ENCODE results near the gene GMCL2. TPM values are rescaled to one million over a fixed set of nuclear protein-coding genes. Genes with fewer than 3 reads are reported as not detected.

The GMCL2 gene
- total RNA-seq, 4 donors from 2014 or later, result not detected

DNA sequence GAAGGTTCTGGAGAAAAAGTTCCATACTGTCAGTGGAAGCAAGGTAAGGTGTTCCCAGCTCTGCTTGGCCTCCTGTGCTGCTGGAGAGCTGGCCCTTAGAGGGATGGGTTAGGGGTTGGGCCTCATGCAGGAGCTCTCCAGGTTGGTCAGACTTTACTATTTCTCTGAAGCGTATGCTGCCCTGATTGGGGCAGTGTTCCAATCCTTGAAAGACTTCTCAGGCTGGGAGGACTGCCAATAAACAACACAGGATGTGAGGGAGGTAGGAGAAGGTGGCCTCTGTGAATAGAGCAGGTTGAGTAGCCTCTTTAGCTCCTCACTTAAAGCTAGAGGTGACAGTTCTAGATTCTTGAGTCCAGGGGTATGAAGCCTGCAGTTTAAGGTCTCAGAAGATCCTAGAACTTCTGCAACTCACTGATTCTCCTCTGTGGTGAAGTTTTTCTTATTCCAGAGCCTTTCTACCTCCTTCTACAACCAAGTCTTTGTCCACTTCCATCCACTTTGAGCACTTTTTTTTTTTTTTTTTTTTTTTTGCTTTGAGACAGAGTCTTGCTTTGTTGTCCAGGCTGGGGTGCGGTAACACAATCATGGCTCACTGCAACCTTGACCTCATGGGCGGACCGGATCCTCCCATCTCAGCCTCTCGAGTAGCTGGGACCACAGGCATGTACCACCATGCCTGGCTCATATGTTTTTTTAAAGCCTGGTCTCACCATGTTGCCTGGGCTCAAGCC is 20.2 kb upstream of the GMCL2 start:
- H3K4me1 ChIP-seq, result peaks cover 0 to 41% (median 19%) of the 10 kb centered on the region in 3 donors
- TF ChIP-seq POLR2A (IDR thresholded peaks at IDR 0.05) (no peak), EP300 (IDR thresholded peaks at IDR 0.05) (no peak), POLR2AphosphoS5 (IDR thresholded peaks at IDR 0.05) (no peak)
- TF ChIP-seq, protein P1, sequence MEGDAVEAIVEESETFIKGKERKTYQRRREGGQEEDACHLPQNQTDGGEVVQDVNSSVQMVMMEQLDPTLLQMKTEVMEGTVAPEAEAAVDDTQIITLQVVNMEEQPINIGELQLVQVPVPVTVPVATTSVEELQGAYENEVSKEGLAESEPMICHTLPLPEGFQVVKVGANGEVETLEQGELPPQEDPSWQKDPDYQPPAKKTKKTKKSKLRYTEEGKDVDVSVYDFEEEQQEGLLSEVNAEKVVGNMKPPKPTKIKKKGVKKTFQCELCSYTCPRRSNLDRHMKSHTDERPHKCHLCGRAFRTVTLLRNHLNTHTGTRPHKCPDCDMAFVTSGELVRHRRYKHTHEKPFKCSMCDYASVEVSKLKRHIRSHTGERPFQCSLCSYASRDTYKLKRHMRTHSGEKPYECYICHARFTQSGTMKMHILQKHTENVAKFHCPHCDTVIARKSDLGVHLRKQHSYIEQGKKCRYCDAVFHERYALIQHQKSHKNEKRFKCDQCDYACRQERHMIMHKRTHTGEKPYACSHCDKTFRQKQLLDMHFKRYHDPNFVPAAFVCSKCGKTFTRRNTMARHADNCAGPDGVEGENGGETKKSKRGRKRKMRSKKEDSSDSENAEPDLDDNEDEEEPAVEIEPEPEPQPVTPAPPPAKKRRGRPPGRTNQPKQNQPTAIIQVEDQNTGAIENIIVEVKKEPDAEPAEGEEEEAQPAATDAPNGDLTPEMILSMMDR (IDR thresholded peaks at IDR 0.05), result no peak
- H3K36me3 ChIP-seq, result peaks cover 0 to 58% of the 10 kb centered on the region in 2 donors
- WGBS, 2 donors (ENCODE audit: low coverage in 1 of 2), result 67 to 89% methylated on average over 3 of the region's 5 CpGs
- no peak for ATAC-seq
- H3K4me3 ChIP-seq, result no peak overlapping the region
- no peaks in the 10 kb centered on the region for H3K9me3 ChIP-seq
- no peaks in the 10 kb centered on the region for H3K27me3 ChIP-seq
- peak overlapping the region in 3 of 4 donors; percentile 49 to 99 (median 96) for H3K27ac ChIP-seq

DNA sequence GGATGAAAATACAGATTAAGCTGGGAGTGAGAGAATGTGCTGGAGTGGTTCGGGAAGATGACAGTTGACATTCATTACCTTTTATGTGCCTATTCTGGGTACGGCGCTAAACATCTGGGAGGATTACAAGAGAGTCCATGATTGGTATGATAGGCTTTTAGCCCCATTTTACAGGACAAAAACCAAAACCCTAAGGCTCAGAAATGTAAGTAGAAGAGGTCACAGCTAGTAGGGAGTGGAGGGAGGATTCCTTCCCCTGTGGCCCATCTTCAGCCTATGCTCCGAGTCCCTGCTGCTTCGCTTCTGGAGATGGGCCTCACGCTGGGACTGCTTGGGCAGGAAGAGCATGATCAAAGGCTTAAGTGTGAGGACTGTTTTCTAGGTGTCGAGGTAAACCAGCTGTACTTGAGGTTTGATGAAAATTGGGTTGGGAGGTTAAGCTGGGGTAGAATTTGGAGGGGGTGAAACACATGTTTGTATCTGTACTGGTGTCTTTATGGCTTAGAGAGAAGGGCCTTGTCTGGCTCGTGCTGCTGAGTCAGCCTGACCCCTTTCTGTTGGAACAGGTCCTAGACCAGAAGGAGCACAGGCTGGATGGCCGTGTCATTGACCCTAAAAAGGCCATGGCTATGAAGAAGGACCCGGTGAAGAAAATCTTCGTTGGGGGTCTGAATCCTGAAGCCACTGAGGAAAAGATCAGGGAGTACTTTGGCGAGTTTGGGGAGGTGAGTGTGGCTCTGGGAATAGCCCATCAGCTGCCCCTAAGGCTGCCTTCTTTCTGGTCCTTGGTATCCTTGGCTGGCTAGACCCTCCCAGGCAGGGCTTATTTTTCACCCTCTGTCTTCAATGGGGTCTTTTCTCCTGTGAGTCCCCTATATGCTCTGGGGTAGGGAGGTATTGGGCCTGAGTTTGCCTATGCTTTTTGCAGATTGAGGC is 19.3 kb upstream of the GMCL2 start:
- Histone ChIP-seq H3K36me3 (peaks cover 0 to 49% of the 10 kb centered on the region in 2 donors), H3K9me3 (no peaks in the 10 kb centered on the region), H3K4me3 (peak overlapping the region in 1 of 2 donors; percentile 99), H3K27me3 (no peaks in the 10 kb centered on the region), H3K4me1 (peaks cover 0 to 41% (median 19%) of the 10 kb centered on the region in 3 donors), H3K27ac (peak overlapping the region in 3 of 4 donors; percentile 49 to 99 (median 96))
- TF ChIP-seq, protein P1 (IDR thresholded peaks at IDR 0.05), result no peak
- TF ChIP-seq POLR2A (IDR thresholded peaks at IDR 0.05) (no peak), POLR2AphosphoS5 (IDR thresholded peaks at IDR 0.05) (no peak), EP300 (IDR thresholded peaks at IDR 0.05) (no peak)
- no peak for ATAC-seq
- 36 to 51% methylated on average over 4 to 9 of the region's 12 CpGs for WGBS, 2 donors (ENCODE audit: low coverage in 1 of 2)

DNA sequence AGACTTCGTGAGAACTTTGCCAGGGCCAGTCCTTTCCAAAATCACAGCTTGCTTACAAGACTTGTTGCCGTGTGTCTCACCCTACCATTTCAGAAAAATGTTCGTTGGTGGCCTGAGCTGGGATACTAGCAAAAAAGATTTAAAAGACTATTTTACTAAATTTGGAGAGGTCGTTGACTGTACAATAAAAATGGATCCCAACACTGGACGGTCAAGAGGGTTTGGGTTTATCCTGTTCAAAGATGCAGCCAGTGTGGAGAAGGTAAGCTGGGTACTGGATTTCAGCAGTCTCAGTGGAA is 18.5 kb upstream of the GMCL2 start:
- no peak for TF ChIP-seq POLR2AphosphoS5 (IDR thresholded peaks at IDR 0.05)
- no peak for TF ChIP-seq POLR2A (IDR thresholded peaks at IDR 0.05)
- TF ChIP-seq, protein P1 (IDR thresholded peaks at IDR 0.05), result no peak
- no peak for TF ChIP-seq EP300 (IDR thresholded peaks at IDR 0.05)
- H3K27ac ChIP-seq, result peak overlapping the region; percentile 88 to 99 (median 94)
- no peak for ATAC-seq

DNA sequence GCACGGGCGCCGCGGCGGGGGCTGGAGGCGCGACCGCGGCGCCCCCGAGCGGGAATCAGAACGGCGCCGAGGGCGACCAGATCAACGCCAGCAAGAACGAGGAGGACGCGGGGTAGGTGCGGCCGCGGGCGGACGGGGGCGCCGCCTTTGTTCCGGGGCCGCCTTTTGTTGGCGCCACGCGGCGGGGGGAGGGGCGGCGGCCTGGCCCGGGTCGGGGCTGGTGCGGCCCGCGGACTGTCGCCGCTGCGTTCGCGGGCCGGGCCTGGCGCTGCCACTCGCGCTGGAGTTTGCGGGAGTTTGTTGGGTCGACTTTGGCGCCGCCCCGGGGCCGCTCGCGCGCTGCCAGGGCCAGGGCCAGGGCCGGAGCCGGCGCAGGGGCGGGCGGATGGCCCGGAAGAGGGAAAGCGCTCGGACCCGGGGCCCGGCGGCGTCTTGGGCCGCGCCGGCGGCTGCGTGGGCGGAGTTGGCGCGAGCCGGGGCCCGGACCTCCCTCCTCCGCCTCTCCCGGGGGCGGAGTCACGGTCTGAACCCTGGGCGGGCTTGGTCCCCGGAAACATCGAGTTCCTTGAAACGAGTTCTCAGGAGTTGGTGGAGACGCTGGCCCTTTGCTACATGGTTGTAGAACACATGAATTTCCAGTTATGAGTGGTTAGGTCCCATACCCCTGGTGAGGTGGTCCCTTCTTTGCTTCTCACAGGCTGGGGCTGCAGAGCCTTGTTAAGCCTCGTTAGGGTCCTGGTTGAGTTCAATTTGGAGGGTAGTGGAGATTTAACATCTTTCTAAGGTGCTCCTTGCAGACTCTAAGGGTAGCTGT is 18.0 kb upstream of the GMCL2 start:
- peak overlapping the region; percentile 88 to 99 (median 94) for H3K27ac ChIP-seq
- WGBS, 2 donors (ENCODE audit: low coverage in 1 of 2), result 0% methylated on average over 2 of the region's 90 CpGs; no CpG with 5 or more reads in 1 of the 2 donors
- peaks cover 0 to 36% of the 10 kb centered on the region in 2 donors for H3K36me3 ChIP-seq
- TF ChIP-seq POLR2A (IDR thresholded peaks at IDR 0.05) (peak in 1 of 2 donors; percentile 41), POLR2AphosphoS5 (IDR thresholded peaks at IDR 0.05) (peak; percentile 49), EP300 (IDR thresholded peaks at IDR 0.05) (no peak)
- TF ChIP-seq, protein P1 (IDR thresholded peaks at IDR 0.05), result no peak
- no peaks in the 10 kb centered on the region for H3K27me3 ChIP-seq
- H3K4me1 ChIP-seq, result peaks cover 0 to 41% (median 19%) of the 10 kb centered on the region in 3 donors
- ATAC-seq, result peak; percentile 60
- H3K9me3 ChIP-seq, result no peaks in the 10 kb centered on the region
- H3K4me3 ChIP-seq, result peak overlapping the region; percentile 81 to 99

More for the DNA sequence above, 18.5 kb upstream of the GMCL2 start:
- H3K4me1 ChIP-seq, result peaks cover 0 to 41% (median 19%) of the 10 kb centered on the region in 3 donors
- H3K9me3 ChIP-seq, result no peaks in the 10 kb centered on the region
- H3K27me3 ChIP-seq, result no peaks in the 10 kb centered on the region
- 0 to 2% methylated on average over 3 to 4 of the region's 5 CpGs for WGBS, 2 donors (ENCODE audit: low coverage in 1 of 2)
- peaks cover 0 to 42% of the 10 kb centered on the region in 2 donors for H3K36me3 ChIP-seq
- H3K4me3 ChIP-seq, result peak overlapping the region; percentile 81 to 99

All from gastroesophageal sphincter (tissue), 4 donors.